Measurements from ENCODE around the gene TOP2B. TPM values are rescaled to one million over a fixed set of nuclear protein-coding genes. Genes with fewer than 3 reads are reported as not detected.
A peak's percentile ranks its signal among the peaks of the same experiment; 100 is the strongest.

The TOP2B gene, protein sequence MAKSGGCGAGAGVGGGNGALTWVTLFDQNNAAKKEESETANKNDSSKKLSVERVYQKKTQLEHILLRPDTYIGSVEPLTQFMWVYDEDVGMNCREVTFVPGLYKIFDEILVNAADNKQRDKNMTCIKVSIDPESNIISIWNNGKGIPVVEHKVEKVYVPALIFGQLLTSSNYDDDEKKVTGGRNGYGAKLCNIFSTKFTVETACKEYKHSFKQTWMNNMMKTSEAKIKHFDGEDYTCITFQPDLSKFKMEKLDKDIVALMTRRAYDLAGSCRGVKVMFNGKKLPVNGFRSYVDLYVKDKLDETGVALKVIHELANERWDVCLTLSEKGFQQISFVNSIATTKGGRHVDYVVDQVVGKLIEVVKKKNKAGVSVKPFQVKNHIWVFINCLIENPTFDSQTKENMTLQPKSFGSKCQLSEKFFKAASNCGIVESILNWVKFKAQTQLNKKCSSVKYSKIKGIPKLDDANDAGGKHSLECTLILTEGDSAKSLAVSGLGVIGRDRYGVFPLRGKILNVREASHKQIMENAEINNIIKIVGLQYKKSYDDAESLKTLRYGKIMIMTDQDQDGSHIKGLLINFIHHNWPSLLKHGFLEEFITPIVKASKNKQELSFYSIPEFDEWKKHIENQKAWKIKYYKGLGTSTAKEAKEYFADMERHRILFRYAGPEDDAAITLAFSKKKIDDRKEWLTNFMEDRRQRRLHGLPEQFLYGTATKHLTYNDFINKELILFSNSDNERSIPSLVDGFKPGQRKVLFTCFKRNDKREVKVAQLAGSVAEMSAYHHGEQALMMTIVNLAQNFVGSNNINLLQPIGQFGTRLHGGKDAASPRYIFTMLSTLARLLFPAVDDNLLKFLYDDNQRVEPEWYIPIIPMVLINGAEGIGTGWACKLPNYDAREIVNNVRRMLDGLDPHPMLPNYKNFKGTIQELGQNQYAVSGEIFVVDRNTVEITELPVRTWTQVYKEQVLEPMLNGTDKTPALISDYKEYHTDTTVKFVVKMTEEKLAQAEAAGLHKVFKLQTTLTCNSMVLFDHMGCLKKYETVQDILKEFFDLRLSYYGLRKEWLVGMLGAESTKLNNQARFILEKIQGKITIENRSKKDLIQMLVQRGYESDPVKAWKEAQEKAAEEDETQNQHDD (N-terminal part only)
- total RNA-seq (100 to 1,000 TPM; 109 to 190 (median 127) TPM), polyA plus RNA-seq (100 to 1,000 TPM in 1 of 2 donors, 10 to 100 TPM in 1; 66.6 to 118 TPM), total RNA-seq (306 reads per million, percentile 96 among the genes with 10 or more reads in this experiment)

DNA sequence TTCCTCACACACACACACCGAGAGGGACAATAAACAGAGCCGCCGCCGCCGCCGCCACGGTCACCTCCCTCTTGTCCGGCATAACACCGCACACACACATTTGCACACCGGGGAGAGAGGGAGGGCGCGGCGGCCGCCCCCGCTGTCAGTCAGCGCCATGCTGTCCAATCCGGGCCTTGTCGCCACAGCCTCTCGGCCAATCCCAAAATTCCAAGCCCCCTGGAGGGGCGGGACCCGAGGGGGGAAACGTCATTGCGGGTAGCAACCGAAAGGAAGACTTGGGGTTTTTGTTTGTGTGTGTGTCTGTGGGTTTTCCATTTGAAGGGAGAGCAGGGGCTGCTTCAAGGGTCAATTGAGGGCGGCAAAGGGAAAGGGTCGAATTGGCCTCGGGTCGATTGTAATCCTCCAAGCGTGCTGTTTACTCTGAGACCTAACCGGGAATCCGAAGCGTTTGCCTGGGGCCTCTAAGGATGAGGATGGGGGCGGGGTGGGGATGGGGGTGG, at the start of gene TOP2B:
TOP2B (minus strand) TSS at position 96 of the 503 bp plus-strand sequence. CDS start 610 bp downstream, outside the sequence.
- ChIA-PET CTCF (no interaction called here), POLR2A (interaction anchor here (0.9 to 1.6 kb wide), 4 partner anchors 18 to 118 kb away, joined by 3 to 11 read pairs (median 6); partner anchors contain the start of gene NGLY1)
- H3K27me3 Mint-ChIP-seq, result peaks cover 0 to 4% (median 0%) of the 10 kb centered on the region in 5 donors

GRCh38 chr3:25713341-25713985, 48.8 kb upstream of the TOP2B start:
- Histone ChIP-seq H3K4me1 (ENCODE audit: control insufficient read depth in 2 of 2, insufficient read depth in 2 of 2, low read length in 2 of 2) (no peaks in the 10 kb centered on the region), H3K27ac (ENCODE audit: low read depth, low read length) (no peak overlapping the region), H3K4me3 (ENCODE audit: low read length) (no peak overlapping the region), H3K9me3 (ENCODE audit: control insufficient read depth in 2 of 3, low read length in 3 of 3) (no peaks in the 10 kb centered on the region), H3K27me3 (ENCODE audit: control insufficient read depth in 2 of 2, insufficient read depth in 2 of 2, low read length in 2 of 2) (no peaks in the 10 kb centered on the region), H3K36me3 (ENCODE audit: control insufficient read depth in 2 of 3, insufficient read depth in 3 of 3, low read length in 3 of 3) (no peaks in the 10 kb centered on the region)
- Mint-ChIP-seq H3K9me3 (peaks cover 0 to 5% (median 0%) of the 10 kb centered on the region in 11 donors), H3K4me3 (no peak overlapping the region), H3K27me3 (peaks cover 0 to 12% (median 8%) of the 10 kb centered on the region in 5 donors), H3K27ac (no peak overlapping the region), H3K36me3 (peaks cover 0 to 12% (median 5%) of the 10 kb centered on the region in 5 donors), H3K4me1 (peaks cover 0 to 4% (median 0%) of the 10 kb centered on the region in 7 donors)
- CTCF ChIA-PET, result no interaction called here
- ATAC-seq (no peak), DNase-seq (no peak)
- POLR2A ChIA-PET, result no interaction called here
- intact Hi-C loops (cut with micrococcal nuclease), result no loop called here

More for the DNA sequence above, at the start of gene TOP2B:
- Mint-ChIP-seq H3K9me3 (peaks cover 0 to 4% (median 0%) of the 10 kb centered on the region in 11 donors), H3K4me3 (peak within 1 kb of the TSS; percentile 89 to 100 (median 99)), H3K4me1 (peaks cover 20 to 57% (median 50%) of the 10 kb centered on the region in 7 donors), H3K27ac (peak within 1 kb of the TSS; percentile 97 to 100 (median 99)), H3K36me3 (peaks cover 0 to 8% (median 3%) of the 10 kb centered on the region in 5 donors)
- DNase-seq, result peak; percentile 87 to 96 (median 95)
- H3K9me3 ChIP-seq (ENCODE audit: control insufficient read depth in 2 of 3, low read length in 3 of 3), result no peaks in the 10 kb centered on the region
- H3K4me3 ChIP-seq (ENCODE audit: low read length), result peak within 1 kb of the TSS; percentile 63
- H3K4me1 ChIP-seq (ENCODE audit: control insufficient read depth in 2 of 2, insufficient read depth in 2 of 2, low read length in 2 of 2), result peaks cover 11 to 34% of the 10 kb centered on the region in 2 donors
- peak; percentile 96 for ATAC-seq
- peaks cover 0 to 3% (median 0%) of the 10 kb centered on the region in 3 experiments for H3K36me3 ChIP-seq (ENCODE audit: control insufficient read depth in 2 of 3, insufficient read depth in 3 of 3, low read length in 3 of 3)
- peak within 1 kb of the TSS; percentile 95 for H3K27ac ChIP-seq (ENCODE audit: low read depth, low read length)
- H3K27me3 ChIP-seq (ENCODE audit: control insufficient read depth in 2 of 2, insufficient read depth in 2 of 2, low read length in 2 of 2), result no peaks in the 10 kb centered on the region
- intact Hi-C loops (cut with micrococcal nuclease), result loop anchor here (1.0 to 10.0 kb wide), 11 partner anchors 57 to 1970 kb away; partner anchors contain the start of genes NGLY1 (in 2 of the 2), NKIRAS1 (in 2 of the 2), OXSM (in 2 of the 2) and RPL15 (in 2 of the 2)

DNA sequence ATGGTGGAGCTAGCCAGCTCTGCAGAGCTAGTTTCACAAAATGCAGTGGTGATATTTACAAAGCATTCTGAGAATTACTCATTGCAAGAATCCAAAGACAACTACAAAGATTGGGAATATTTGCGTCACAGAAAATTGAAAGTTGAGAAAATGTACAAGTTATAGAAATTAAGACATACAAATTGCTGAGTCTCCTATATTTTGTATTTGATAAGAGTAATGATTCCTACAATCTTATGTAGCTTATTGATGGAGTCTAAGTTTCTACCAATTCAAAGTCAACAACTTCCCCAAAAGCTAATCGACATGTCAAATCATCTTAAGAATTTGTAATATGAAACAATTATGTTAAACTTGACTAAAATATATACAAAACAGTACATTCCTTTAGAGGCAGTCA, 46.4 kb upstream of the TOP2B start:
- no peak for ATAC-seq
- H3K36me3 ChIP-seq (ENCODE audit: control insufficient read depth in 2 of 3, insufficient read depth in 3 of 3, low read length in 3 of 3), result no peaks in the 10 kb centered on the region
- ChIA-PET POLR2A (no interaction called here), CTCF (no interaction called here)
- H3K9me3 Mint-ChIP-seq, result no peaks in the 10 kb centered on the region
- no peaks in the 10 kb centered on the region for H3K9me3 ChIP-seq (ENCODE audit: control insufficient read depth in 2 of 3, low read length in 3 of 3)
- H3K27me3 ChIP-seq (ENCODE audit: control insufficient read depth in 2 of 2, insufficient read depth in 2 of 2, low read length in 2 of 2), result peaks cover 0 to 9% of the 10 kb centered on the region in 2 donors
- intact Hi-C loops (cut with micrococcal nuclease), result no loop called here
- peaks cover 0 to 4% (median 0%) of the 10 kb centered on the region in 7 donors for H3K4me1 Mint-ChIP-seq
- H3K27me3 Mint-ChIP-seq, result peaks cover 5 to 32% (median 15%) of the 10 kb centered on the region in 5 donors
- no peaks in the 10 kb centered on the region for H3K4me1 ChIP-seq (ENCODE audit: control insufficient read depth in 2 of 2, insufficient read depth in 2 of 2, low read length in 2 of 2)
- no peak for DNase-seq
- H3K27ac ChIP-seq (ENCODE audit: low read depth, low read length), result no peak overlapping the region
- no peaks in the 10 kb centered on the region for H3K36me3 Mint-ChIP-seq
- no peak overlapping the region for H3K27ac Mint-ChIP-seq
- H3K4me3 Mint-ChIP-seq, result no peak overlapping the region
- H3K4me3 ChIP-seq (ENCODE audit: low read length), result no peak overlapping the region

DNA sequence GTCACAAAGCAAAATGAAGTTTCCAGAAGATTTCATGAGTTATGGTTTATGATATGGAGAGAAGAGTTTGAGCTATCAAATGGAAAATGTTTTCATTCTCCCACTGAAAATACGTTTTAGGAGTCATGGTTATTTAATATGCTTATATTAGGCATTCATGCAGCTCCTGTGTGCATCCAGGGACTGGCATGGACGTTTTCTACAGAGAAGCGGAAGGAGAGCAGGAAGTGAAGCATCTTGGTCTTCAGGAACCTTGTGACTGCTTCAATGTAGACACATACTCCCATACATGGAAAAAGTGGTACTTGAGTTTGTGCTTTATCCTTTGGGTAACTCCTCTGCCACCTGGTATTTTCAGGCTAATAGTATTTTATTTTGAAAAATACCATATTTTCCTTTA, 43.3 kb upstream of the TOP2B start:
- Mint-ChIP-seq H3K4me1 (peaks cover 0 to 4% (median 0%) of the 10 kb centered on the region in 7 donors), H3K9me3 (no peaks in the 10 kb centered on the region), H3K36me3 (no peaks in the 10 kb centered on the region), H3K27me3 (peaks cover 15 to 39% (median 28%) of the 10 kb centered on the region in 5 donors), H3K4me3 (no peak overlapping the region), H3K27ac (no peak overlapping the region)
- intact Hi-C loops (cut with micrococcal nuclease), result no loop called here
- Histone ChIP-seq H3K27me3 (ENCODE audit: control insufficient read depth in 2 of 2, insufficient read depth in 2 of 2, low read length in 2 of 2) (peaks cover 0 to 9% of the 10 kb centered on the region in 2 donors), H3K9me3 (ENCODE audit: control insufficient read depth in 2 of 3, low read length in 3 of 3) (no peaks in the 10 kb centered on the region), H3K4me1 (ENCODE audit: control insufficient read depth in 2 of 2, insufficient read depth in 2 of 2, low read length in 2 of 2) (no peaks in the 10 kb centered on the region), H3K4me3 (ENCODE audit: low read length) (no peak overlapping the region), H3K27ac (ENCODE audit: low read depth, low read length) (no peak overlapping the region), H3K36me3 (ENCODE audit: control insufficient read depth in 2 of 3, insufficient read depth in 3 of 3, low read length in 3 of 3) (no peaks in the 10 kb centered on the region)
- POLR2A ChIA-PET, result no interaction called here
- CTCF ChIA-PET, result no interaction called here
- ATAC-seq (no peak), DNase-seq (no peak)

DNA sequence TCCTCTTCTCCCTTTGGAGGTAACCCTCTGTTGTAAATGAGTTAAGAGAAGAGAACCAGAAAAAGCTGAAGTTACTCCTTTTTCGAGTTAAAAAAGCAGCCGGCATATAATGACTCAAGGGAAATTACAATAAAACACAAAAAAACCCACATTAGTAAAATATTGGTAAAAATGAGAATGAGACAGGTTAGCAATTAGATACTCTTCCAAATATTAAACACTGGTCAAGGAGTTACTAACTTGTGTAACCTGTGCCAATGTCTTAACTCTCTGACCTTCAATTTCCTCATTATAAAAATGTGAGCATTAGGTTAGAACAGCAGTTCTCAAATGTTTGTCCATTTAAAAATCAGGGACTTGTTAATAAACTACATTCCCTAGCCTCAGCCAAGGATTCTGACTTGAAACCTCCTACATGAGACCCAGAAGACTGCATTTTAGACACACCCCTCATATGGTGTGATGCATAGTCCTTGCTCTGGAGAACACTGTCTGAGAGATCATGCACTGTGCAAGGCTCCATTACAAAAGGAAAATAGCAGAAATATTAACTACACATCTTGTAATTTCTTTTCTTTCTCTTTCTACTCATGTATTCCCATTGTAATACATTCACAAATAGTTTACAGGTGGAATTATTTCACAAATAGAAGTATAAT, 42.7 kb upstream of the TOP2B start:
- H3K4me1 Mint-ChIP-seq, result peaks cover 0 to 4% (median 0%) of the 10 kb centered on the region in 7 donors
- CTCF ChIA-PET, result no interaction called here

More for the DNA sequence above, 42.7 kb upstream of the TOP2B start:
- POLR2A ChIA-PET, result no interaction called here
- DNase-seq (no peak), ATAC-seq (no peak)
- H3K27ac Mint-ChIP-seq, result no peak overlapping the region
- H3K36me3 Mint-ChIP-seq, result no peaks in the 10 kb centered on the region
- no peak overlapping the region for H3K4me3 Mint-ChIP-seq
- Histone ChIP-seq H3K9me3 (ENCODE audit: control insufficient read depth in 2 of 3, low read length in 3 of 3) (no peaks in the 10 kb centered on the region), H3K36me3 (ENCODE audit: control insufficient read depth in 2 of 3, insufficient read depth in 3 of 3, low read length in 3 of 3) (no peaks in the 10 kb centered on the region), H3K4me3 (ENCODE audit: low read length) (no peak overlapping the region), H3K27me3 (ENCODE audit: control insufficient read depth in 2 of 2, insufficient read depth in 2 of 2, low read length in 2 of 2) (peaks cover 0 to 9% of the 10 kb centered on the region in 2 donors), H3K4me1 (ENCODE audit: control insufficient read depth in 2 of 2, insufficient read depth in 2 of 2, low read length in 2 of 2) (no peaks in the 10 kb centered on the region), H3K27ac (ENCODE audit: low read depth, low read length) (no peak overlapping the region)
- no peaks in the 10 kb centered on the region for H3K9me3 Mint-ChIP-seq
- intact Hi-C loops (cut with micrococcal nuclease), result no loop called here
- H3K27me3 Mint-ChIP-seq, result peaks cover 20 to 42% (median 34%) of the 10 kb centered on the region in 5 donors
